HEK293T (cell line): ENCODE data around the gene ZNF358.

Experiments used
- FOXA1 ChIP-seq: fragments of 450-650 bp; IDR thresholded peaks from 2 replicates; pipeline ENCODE4 v1.6.1; 2016; ENCODE audit warnings: mild to moderate bottlenecking
- FOXK2 ChIP-seq: fragments of 450-650 bp; IDR thresholded peaks from 2 replicates; pipeline ENCODE4 v1.6.1; 2016; ENCODE audit warnings: mild to moderate bottlenecking
- LEF1 ChIP-seq: fragments of 450-650 bp; IDR thresholded peaks from 2 replicates; pipeline ENCODE4 v1.6.1; 2017; ENCODE audit warnings: mild to moderate bottlenecking, borderline replicate concordance
- ZNF384 ChIP-seq: fragments of 450-650 bp; IDR thresholded peaks from 2 replicates; pipeline ENCODE4 v1.6.1; 2016

- TF ChIP-seq ZNF384: no peak
- TF ChIP-seq FOXK2: no peak
- TF ChIP-seq FOXA1: no peak
- TF ChIP-seq LEF1: no peak
Observed at GRCh38 chr19:7476241-7476640, 39.7 kb upstream of the ZNF358 start.
